ENCODE results near the gene ZNF274.
A peak's percentile ranks its signal among the peaks of the same experiment; 100 is the strongest.
"Not testable (repeated sequence)": the region's sequence is repeated elsewhere in the genome, so short reads cannot be mapped to it uniquely, and the experiment has no call there.

The ZNF274 gene

DNA sequence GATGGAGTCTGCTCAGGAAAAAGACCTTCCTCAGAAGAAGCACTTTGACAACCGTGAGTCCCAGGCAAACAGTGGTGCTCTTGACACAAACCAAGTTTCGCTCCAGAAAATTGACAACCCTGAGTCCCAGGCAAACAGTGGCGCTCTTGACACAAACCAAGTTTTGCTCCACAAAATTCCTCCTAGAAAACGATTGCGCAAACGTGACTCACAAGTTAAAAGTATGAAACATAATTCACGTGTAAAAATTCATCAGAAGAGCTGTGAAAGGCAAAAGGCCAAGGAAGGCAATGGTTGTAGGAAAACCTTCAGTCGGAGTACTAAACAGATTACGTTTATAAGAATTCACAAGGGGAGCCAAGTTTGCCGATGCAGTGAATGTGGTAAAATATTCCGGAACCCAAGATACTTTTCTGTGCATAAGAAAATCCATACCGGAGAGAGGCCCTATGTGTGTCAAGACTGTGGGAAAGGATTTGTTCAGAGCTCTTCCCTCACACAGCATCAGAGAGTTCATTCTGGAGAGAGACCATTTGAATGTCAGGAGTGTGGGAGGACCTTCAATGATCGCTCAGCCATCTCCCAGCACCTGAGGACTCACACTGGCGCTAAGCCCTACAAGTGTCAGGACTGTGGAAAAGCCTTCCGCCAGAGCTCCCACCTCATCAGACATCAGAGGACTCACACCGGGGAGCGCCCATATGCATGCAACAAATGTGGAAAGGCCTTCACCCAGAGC is 29.6 kb downstream of the ZNF274 start:
- no peak for DNase-seq (ENCODE audit: low read depth)

DNA sequence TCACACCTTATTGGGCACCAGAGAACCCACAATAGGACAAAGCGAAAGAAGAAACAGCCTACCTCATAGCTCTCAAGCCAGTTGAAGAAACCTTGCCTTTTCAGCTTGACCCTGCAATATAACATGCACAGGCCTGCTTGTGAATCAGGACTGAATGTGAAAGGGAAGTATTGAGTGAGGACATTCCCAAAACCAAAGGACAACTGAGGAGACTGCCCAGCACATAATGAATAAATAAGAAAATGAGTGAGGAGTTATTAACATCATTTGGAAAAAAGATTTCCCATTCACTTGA is 30.2 kb downstream of the ZNF274 start:
- DNase-seq (ENCODE audit: low read depth), result no peak

DNA sequence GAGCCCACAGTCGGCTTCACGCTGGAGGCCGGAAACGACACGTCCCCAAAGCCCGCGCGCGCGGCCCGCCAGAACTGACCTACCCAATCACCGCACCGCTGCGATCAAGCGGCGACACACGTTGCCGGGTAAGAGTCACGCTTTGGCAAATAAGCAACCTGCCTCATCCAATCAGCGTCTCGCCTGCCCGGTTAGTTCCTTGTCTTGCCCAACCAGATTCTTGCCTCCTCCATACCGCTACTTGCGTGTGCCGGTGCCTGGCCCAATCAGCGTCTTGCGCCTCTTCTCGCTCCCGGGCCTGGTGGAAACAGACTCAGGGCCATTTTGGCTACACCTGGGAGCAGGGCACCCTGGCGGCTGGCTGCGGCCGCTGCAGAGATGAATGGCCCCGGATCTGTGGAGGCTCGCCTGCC is 34.2 kb downstream of the ZNF274 start:
- no peak for DNase-seq (ENCODE audit: low read depth)

DNA sequence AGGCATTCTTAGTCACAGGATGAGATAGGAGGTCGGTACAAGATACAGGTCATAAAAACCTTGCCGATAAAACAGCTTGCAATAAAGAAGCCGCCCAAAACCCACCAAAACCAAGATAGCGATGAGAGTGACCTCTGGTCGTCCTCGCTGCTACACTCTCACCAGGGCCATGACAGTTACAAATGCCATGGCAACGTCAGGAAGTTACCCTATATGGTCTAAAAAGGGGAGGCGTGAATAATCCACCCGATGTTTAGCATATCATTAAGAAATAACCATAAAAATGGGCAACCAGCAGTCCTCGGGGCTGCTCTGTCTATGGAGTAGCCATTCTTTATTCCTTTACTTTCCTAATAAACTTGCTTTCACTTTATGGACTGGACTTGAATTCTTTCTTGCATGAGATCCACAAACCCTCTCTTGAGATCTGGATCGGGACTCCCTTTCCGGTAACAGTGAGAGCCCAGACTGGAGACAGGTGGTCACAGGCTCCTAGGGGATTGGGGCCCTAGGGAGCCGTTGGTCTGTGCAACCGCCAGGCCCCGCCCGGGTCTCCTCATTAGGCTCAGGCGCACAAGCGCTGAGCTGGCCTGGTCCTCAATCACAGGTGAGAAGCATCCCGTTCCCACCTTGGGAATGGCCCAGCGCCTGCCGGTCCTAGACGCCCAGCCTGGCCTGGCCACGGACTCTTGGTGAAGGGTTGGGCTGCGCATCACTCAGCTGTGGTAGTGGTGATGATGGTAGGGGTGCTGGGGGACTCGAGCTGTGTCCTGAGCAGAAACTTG is 34.9 kb downstream of the ZNF274 start:
- no peak for DNase-seq (ENCODE audit: low read depth)

DNA sequence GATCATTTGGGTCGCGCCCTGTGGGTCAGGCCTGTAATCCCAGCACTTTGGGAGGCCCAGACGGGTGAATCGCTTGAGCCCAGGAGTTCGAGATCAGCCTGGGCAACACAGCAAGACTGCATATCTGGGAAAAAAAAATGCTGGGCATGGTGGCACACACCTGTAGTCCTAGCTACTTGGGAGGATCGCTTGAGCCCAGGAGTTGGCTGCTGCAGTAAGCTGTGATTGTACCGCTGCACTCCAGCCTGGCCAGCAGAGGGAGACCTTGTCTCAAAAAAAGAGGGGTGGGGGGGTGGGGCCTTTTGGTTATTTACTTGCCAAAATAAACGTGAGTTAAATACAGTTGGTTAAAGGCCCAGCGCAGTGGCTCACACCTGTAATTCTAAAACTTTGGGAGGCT is 36.0 kb downstream of the ZNF274 start:
- no peak for DNase-seq (ENCODE audit: low read depth)

DNA sequence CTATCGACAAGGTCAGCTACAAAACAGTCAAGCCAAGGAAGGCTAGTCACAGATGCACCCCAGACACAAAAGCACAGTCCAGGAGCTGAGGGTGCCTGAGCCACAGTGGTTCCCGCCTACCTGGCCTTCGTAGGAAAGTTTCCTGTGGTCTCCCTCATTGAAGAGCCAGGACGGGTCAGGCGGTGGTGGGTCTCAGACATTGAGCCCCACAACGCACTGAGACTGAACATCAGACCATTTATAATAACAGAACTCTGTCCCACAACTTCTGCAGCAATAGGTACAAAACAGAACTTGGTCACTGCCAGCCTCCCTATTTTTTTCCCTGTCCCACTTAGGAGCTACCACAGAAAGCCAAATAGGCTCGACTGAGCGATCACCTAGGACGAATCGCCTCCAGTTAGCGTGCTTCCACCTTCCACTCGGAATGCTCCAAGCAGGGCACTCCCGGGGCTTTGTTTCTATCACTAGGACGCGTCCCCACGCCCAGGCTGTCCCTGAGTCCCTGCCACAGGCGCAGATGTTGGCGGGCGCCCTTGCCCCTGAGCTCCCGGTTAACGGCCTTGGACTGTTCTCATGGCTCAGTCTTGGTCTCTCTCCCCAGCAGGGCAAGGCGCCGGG is 45.2 kb downstream of the ZNF274 start:
- DNase-seq (ENCODE audit: low read depth), result no peak

DNA sequence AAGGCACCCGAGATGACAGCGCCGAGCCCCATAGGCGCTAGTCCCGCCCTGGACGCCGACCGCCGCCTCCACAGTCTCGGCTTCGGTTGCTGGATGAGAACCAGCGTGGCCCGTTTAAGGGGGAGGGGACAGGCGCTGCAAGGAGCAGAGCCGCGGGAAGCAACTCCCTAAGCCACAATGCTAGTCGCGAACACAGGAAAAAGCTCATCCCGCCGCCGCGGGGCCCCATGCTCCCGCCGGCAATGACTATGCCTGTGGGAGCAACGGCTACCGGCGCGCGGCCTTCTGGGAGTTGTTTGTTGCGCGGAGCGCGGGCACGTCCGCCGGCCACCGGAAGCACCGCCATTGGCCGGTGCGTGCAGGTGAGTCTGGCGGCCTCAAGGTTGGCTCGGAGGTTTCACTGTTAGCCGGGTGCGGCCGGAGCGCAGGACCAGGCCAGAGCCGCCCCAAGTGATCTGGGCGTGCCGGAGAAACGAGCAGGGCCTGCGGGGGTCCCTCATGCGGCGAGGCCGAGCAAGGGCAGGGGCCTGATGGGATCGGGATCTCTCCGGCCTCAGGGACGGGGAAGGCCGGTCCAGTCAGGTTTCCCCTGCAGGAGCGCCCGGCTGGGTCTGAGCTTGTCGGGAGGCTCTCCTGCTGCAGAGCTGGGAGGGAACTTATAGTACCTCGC is 45.9 kb downstream of the ZNF274 start, which contains the start of gene ZNF544:
Gene ZNF544, plus strand, starts transcription at position 330 of the 670 bp plus-strand sequence. CDS start 15,110 bp downstream, outside the sequence.
- peak; percentile 35 for DNase-seq (ENCODE audit: low read depth)

DNA sequence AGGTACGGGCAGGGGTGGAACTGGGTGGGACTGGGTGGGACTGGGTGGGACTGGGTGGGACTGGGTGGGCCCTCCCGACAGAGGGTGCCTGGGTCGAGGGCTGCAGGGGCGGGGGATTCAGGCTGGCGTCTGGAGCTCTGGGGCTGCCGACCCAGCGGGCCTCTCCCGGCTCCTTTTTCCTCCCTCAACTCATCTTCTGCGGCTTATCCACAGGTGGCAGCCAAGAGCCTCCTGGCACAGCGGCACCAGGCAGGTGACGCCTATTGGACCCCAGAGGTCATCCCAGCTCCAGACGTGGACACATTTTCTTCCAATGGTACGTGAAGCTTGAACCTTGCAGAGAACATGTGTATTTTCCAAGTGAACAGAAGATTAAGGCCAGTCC is 46.4 kb downstream of the ZNF274 start:
- DNase-seq (ENCODE audit: low read depth), result no peak

DNA sequence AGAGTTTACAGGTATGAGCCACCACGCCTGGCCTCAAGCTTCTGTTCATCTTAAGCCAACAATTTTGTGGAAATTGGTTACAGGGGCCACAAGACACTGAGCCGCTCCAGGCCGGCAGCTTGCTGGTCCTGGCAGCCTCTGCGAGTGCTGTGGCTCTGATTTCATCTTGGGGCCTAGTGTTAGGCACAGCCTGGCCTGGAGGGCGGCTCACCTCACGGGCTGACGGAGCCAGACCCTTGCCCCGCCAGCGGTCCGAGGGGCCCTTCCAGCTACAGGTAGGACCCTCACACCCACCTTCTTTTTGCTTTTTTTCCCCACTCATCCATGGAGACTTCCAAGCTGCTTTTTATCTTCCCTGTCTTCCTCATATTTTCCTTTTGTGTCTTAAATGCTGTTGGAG is 54.5 kb downstream of the ZNF274 start:
- no peak for DNase-seq (ENCODE audit: low read depth)

DNA sequence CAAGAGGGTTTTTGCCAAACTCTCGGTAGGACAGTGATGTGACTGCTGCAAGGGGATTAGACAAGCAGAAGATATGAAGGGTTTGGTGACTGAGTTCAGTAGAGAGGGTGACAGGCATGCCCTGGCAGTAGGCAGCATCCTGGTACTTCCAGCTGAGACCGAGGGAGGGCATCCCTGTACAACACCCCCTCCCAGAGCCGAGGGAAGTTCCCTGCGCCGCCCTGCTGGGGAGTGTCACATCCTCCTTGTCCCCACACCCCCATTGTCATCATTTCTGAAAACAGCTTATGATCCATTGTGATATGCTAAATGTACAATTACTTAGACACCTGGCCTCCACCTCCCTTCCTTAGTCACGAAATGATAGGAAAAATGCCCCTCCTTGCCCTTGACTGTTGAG is 60.5 kb downstream of the ZNF274 start:
- no peak for DNase-seq (ENCODE audit: low read depth)

DNA sequence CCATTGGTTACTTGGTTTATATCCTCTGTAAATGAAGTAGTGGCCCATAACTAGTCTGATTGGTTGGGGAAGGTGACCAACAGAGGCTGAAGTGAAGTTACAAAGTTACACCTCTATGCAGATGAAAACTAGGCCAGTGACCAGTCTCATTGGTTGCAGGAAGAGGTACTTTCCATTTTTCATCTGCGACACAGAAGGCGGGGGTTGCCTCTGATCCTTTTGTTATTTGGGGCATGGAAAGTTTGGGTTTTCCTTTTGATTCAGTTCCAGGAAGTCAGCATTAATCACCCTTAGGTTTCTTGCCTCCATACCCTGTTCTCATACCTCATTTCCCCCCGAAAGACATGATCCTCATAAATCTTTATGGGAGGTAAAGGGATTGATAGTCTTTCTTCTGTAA is 66.0 kb downstream of the ZNF274 start:
- DNase-seq (ENCODE audit: low read depth), result no peak

DNA sequence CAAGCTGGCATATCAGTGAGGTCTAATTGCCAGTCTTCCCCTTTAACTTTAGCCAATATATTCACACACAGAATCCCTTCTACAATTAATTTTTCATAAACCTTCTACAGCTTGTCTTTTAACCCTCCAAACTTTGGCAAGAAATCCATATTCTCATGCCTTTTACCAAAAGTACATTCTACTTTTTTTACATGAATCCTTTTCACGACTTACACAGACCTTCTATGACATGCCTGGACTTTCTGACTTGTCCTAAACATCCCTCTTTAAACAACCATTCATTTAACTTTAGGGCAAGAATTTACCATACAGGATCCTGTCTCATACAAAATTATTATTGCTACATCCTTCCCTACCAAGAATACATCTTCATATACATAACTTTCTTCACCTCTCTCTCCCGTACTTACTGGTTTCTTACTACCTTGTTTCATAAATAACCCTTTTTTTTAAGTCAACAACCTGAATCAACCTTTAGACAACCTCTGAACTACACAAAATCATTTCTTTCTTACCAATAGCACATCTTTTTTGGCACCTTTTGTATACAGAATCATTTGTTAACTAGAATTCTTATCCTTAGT is 69.3 kb downstream of the ZNF274 start:
- no peak for DNase-seq (ENCODE audit: low read depth)

DNA sequence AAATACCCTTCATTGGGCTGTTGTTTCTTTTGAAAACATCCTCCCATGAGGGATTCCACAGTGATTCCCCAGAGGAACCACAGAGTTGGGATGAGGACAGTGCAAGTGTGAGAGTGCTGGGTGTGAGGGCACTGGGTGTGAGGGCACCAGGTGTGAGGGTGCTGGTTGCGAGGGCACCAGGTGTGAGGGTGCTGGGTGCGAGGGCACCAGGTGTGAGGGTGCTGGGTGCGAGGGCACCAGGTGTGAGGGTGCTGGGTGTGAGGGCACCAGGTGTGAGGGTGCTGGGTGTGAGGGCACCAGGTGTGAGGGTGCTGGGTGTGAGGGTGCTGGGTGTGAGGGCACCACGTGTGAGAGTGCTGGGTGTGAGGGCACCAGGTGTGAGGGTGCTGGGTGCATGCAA is 75.4 kb downstream of the ZNF274 start:
- DNase-seq (ENCODE audit: low read depth), result not testable (repeated sequence)

DNA sequence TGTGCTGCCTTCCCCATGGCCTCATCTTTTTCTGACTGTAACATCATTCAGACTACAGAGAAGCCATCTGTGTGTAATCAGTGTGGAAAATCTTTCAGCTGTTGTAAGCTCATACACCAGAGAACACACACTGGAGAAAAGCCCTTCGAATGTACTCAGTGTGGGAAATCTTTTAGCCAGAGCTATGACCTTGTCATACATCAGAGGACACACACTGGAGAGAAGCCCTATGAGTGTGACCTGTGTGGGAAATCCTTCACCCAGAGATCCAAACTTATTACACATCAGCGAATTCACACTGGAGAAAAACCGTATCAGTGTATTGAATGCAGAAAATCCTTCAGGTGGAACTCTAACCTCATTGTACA is 78.7 kb downstream of the ZNF274 start:
- no peak for DNase-seq (ENCODE audit: low read depth)

DNA sequence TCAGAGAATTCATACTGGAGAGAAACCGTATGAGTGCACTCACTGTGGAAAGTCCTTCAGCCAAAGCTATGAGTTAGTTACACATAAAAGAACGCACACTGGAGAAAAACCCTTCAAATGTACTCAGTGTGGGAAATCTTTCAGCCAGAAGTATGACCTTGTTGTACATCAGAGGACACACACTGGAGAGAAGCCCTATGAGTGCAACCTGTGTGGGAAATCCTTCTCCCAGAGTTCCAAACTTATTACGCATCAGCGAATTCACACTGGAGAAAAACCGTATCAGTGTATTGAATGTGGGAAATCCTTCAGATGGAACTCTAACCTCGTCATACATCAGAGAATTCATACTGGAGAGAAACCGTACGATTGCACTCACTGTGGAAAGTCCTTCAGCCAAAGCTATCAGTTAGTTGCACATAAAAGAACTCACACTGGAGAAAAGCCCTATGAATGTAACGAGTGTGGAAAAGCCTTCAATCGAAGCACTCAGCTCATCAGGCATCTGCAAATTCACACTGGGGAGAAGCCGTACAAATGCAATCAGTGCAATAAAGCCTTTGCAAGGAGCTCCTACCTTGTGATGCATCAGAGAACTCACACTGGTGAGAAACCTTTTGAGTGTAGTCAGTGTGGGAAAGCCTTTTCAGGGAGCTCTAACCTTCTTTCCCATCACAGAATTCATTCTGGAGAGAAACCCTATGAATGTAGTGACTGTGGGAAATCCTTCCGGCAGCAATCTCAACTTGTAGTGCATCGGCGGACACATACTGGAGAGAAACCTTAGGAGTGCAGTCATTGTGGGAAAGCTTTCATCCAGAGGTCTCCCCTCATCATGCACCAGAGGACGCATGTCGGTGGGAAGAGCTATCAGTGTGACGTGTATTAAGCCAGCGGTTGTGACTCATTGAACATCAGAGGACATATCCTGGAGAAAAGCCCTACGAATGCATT is 79.4 kb downstream of the ZNF274 start:
- no peak for DNase-seq (ENCODE audit: low read depth)

DNA sequence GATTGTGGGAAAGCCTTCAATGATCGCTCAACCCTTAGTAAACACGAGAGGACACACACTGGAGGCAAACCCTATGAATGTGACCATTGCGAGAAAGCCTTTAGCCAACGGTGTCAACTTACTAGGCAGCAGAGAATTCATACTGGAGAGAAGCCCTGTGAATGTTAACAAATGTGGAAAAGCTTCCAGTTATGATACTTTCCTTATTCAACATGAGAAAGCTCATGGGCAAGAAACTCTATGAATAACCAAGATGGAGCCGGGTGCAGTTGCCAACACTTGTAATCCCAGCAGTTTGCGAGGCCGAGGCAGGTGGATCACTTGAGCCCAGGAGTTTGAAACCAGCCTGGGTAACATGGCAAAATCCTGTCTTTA is 80.0 kb downstream of the ZNF274 start:
- no peak for DNase-seq (ENCODE audit: low read depth)

Data from HS-5 (cell line).